Tibial nerve (tissue), 3 donors: ENCODE measurements around the gene MLN.

ENCODE experiments used
- POLR2A ChIP-seq, 2 donors: fragments of 450-650 bp; IDR thresholded peaks; one replicate each; pipeline ENCODE4 v1.6.1; 2017; ENCODE audit warnings: antibody characterized with exemption in 2 of 2, mild to moderate bottlenecking in 2 of 2, moderate library complexity in 2 of 2
- TF ChIP-seq, protein P1 (sequence below), 5 experiments: fragments of 200-600 bp in 3 of 5; fragments of 450-650 bp in 2 of 5; sonication (generic) in 3 of 5; IDR thresholded peaks; one replicate each; pipeline ENCODE4 v1.5.1; 2016 to 2019; ENCODE audit warnings: antibody characterized with exemption in 5 of 5, mild to moderate bottlenecking in 3 of 5, moderate library complexity in 2 of 5

DNA sequence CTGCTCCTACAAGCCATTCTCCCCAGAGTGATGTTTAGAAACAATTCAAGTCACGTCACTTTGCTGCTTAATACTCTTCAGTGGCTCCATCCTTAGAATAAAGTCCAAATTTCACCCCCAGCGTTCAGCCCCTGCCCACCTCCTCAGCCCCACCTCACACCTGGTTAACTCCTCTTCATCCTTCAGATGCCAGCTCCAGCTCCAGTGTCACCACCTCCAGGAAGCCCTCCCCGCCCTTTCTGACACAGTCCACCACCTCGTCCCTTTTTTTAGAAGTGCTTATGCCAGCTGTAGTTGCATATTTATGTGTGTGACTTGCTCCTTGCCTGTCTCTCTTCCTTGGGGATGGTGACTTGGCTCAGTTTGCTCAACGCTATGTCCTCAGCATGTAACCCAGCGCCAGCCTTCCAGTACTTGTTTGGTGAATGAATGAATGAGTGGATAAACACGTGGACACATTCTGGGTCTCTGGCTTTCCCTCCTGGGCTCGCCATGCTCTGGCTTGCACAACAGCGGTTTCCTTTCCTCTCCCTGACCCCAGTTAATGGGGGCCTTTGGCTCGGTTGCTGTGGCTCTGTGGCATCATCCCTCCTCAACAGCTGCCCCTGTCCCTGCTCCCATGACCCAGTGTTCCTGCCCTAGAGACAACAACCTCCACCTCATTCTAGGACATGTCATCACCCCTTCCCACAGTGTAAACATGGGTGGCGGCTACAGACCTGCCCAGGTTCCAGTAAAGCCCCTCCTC, 53.4 kb downstream of the MLN start:
- TF ChIP-seq, protein P1, sequence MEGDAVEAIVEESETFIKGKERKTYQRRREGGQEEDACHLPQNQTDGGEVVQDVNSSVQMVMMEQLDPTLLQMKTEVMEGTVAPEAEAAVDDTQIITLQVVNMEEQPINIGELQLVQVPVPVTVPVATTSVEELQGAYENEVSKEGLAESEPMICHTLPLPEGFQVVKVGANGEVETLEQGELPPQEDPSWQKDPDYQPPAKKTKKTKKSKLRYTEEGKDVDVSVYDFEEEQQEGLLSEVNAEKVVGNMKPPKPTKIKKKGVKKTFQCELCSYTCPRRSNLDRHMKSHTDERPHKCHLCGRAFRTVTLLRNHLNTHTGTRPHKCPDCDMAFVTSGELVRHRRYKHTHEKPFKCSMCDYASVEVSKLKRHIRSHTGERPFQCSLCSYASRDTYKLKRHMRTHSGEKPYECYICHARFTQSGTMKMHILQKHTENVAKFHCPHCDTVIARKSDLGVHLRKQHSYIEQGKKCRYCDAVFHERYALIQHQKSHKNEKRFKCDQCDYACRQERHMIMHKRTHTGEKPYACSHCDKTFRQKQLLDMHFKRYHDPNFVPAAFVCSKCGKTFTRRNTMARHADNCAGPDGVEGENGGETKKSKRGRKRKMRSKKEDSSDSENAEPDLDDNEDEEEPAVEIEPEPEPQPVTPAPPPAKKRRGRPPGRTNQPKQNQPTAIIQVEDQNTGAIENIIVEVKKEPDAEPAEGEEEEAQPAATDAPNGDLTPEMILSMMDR (IDR thresholded peaks at IDR 0.05), result no peak
- no peak for TF ChIP-seq POLR2A (IDR thresholded peaks at IDR 0.05)
